GM23248 (cell line): ENCODE data around the gene CHMP3. TPM values are rescaled to one million over a fixed set of nuclear protein-coding genes. Genes with fewer than 3 reads are reported as not detected.

Experiments used
- DNase-seq: peaks from one replicate; pipeline ENCODE4 v3.0.0-alpha.2; 2015
- H2AFZ ChIP-seq: fragments of 200-600 bp; sonication (generic); 2 replicates; pipeline ENCODE4 v1.6.1; 2016; ENCODE audit warnings: antibody characterized with exemption
- H3F3A ChIP-seq: fragments of 200-600 bp; sonication (generic); 2 replicates; pipeline ENCODE4 v1.6.1; 2016; ENCODE audit warnings: mild to moderate bottlenecking, antibody characterized with exemption, mixed run types; ENCODE audit not compliant: insufficient read depth
- H3K27ac ChIP-seq: fragments of 200-600 bp; sonication (generic); 2 replicates; pipeline ENCODE4 v1.5.1; 2016; ENCODE audit warnings: mild to moderate bottlenecking
- H3K27me3 ChIP-seq: fragments of 200-600 bp; sonication (generic); replicated peaks from 2 replicates; pipeline ENCODE4 v1.6.1; 2016; ENCODE audit warnings: mild to moderate bottlenecking; ENCODE audit not compliant: insufficient read depth
- H3K36me3 ChIP-seq: fragments of 200-600 bp; sonication (generic); 2 replicates; pipeline ENCODE4 v1.6.1; 2016; ENCODE audit warnings: low read depth, mild to moderate bottlenecking
- H3K4me1 ChIP-seq: fragments of 200-600 bp; sonication (generic); 2 replicates; pipeline ENCODE4 v1.6.1; 2016; ENCODE audit warnings: mild to moderate bottlenecking; ENCODE audit not compliant: insufficient read depth
- H3K4me2 ChIP-seq: fragments of 200-600 bp; sonication (generic); one replicate; pipeline ENCODE4 v1.6.1; 2016; ENCODE audit warnings: mild to moderate bottlenecking; ENCODE audit not compliant: unreplicated experiment
- H3K4me3 ChIP-seq: fragments of 200-600 bp; sonication (generic); 2 replicates; pipeline ENCODE4 v1.5.1; 2016; ENCODE audit warnings: mild to moderate bottlenecking
- H3K79me2 ChIP-seq: fragments of 200-600 bp; sonication (generic); 2 replicates; pipeline ENCODE4 v1.6.1; 2016; ENCODE audit warnings: mild to moderate bottlenecking; ENCODE audit not compliant: insufficient read depth
- H3K9ac ChIP-seq: fragments of 200-600 bp; sonication (generic); 2 replicates; pipeline ENCODE4 v1.6.1; 2016; ENCODE audit warnings: mild to moderate bottlenecking
- H3K9me2 ChIP-seq: fragments of 200-600 bp; sonication (generic); 2 replicates; pipeline ENCODE4 v1.6.1; 2016; ENCODE audit warnings: mixed run types, mild to moderate bottlenecking, moderate library complexity; ENCODE audit not compliant: insufficient read depth
- H3K9me3 ChIP-seq: fragments of 200-600 bp; sonication (generic); one replicate; pipeline ENCODE4 v1.6.1; 2017; ENCODE audit warnings: low read depth
- H4K20me1 ChIP-seq: fragments of 200-600 bp; sonication (generic); 2 replicates; pipeline ENCODE4 v1.6.0; 2016; ENCODE audit not compliant: insufficient read depth
- EZH2 ChIP-seq: fragments of 200-600 bp; sonication (generic); IDR thresholded peaks from 2 replicates; pipeline ENCODE4 v1.6.1; 2018; ENCODE audit warnings: antibody characterized with exemption, mild to moderate bottlenecking; ENCODE audit not compliant: insufficient read depth, poor library complexity, severe bottlenecking
- EZH2phosphoT487 ChIP-seq: fragments of 200-600 bp; sonication (generic); IDR thresholded peaks from 2 replicates; pipeline ENCODE4 v1.6.1; 2018; ENCODE audit warnings: antibody characterized with exemption, moderate library complexity, mild to moderate bottlenecking, low read depth; ENCODE audit not compliant: insufficient read depth
- WGBS, 2 experiments: methylation state at CpG; one replicate each; pipeline ENCODE4 v1.1.6; 2015 to 2017; ENCODE audit warnings: low lambda C conversion rate in 2 of 2, low coverage in 1 of 2; ENCODE audit errors: missing lambda C conversion rate in 2 of 2; 5-methylcytosine and 5-hydroxymethylcytosine counted together
- in situ Hi-C: fragments of 300-500 bp; cut with MboI; formaldehyde crosslinking; loops from 2 replicates; pipeline ENCODE4 v1.15.0; 2020
- polyA plus RNA-seq: library from polyadenylated mRNA; unstranded; fragments of >200 nt; fragmentation: Nextera tagmentation; extraction: Ambion mirVana; gene quantifications from 2 replicates; pipeline ENCODE4 v1.2.1, GENCODE V29; 2016
- total RNA-seq: library from RNA; depleted of rRNA; stranded (reverse); fragments of >200 nt; shearing (Covaris generic); gene quantifications from 2 replicates; pipeline ENCODE4 v1.2.3, GENCODE V29; 2014; rRNA removed

CHMP3 gene
- total RNA-seq (71.5 and 81.2 TPM in 2 replicates), polyA plus RNA-seq (74.5 and 90.1 TPM in 2 replicates)

DNA sequence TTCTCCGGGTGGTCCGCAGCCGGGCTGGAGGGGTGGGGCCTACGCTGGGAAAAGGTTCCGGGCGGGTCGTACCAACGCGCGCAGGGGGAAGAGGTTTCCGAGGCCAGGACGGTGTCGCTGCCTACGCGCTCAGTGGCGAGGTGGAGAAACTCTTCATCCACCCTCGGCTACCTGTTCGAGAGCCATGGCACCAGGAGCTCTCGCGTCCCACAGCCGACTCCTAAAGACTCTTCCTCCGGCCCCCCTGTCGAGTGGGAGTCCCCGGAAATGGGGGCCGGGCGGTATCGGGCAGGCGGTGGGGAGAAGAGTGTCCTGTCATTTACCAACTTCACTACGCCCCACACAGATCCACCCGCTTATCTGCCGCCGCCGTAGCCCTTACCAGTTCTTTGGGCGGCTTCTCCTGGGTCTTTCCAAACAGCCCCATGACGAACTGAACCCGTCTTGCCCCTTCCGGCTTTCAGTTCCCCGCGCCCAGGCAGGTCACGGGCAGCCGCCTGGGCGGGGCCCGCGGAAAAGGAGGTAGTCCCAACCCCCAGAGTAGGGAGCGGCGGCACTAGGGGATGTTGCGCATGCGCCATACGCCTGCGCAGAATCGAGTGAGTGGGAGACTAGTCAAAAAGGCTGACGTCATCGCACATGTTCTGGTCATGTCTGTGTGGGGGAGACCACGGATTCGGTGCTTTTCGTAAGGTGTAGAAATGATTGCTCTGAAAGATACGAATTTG, at the start of gene CHMP3:
Gene CHMP3 (minus strand): TSS at position 522 of the 728 bp plus-strand sequence. CDS start 95 bp downstream, at position 427.
- Histone ChIP-seq H3K4me3 (peak within 1 kb of the TSS; percentile 87), H3K4me1 (peaks cover 17% of the 10 kb centered on the region), H4K20me1 (no peaks in the 10 kb centered on the region), H3F3A (peaks cover 4% of the 10 kb centered on the region; the same call in 1 of the 2 replicates), H3K27ac (peak within 1 kb of the TSS; percentile 94), H3K4me2 (peak within 1 kb of the TSS; percentile 79), H3K9ac (peak within 1 kb of the TSS; percentile 94), H3K36me3 (no peaks in the 10 kb centered on the region), H3K27me3 (no peaks in the 10 kb centered on the region), H3K79me2 (peaks cover 46% of the 10 kb centered on the region), H3K9me3 (no peaks in the 10 kb centered on the region), H3K9me2 (no peaks in the 10 kb centered on the region), H2AFZ (peak within 1 kb of the TSS; percentile 92)
- in situ Hi-C loops, result no loop called here
- 1% methylated on average over 46 to 55 of the region's 57 CpGs for WGBS, 2 experiments
- peak; percentile 99 for DNase-seq
- TF ChIP-seq EZH2 (no peak), EZH2phosphoT487 (no peak)

- Histone ChIP-seq H3K27ac (no peak overlapping the region), H2AFZ (no peak overlapping the region), H3K4me2 (no peak overlapping the region), H3K9me3 (no peaks in the 10 kb centered on the region), H3K9me2 (no peaks in the 10 kb centered on the region), H3K36me3 (peaks cover 31% of the 10 kb centered on the region), H3K27me3 (no peaks in the 10 kb centered on the region), H3K4me3 (no peak overlapping the region), H3K79me2 (peaks cover 4% of the 10 kb centered on the region), H3K9ac (no peak overlapping the region), H3F3A (no peaks in the 10 kb centered on the region), H4K20me1 (no peaks in the 10 kb centered on the region), H3K4me1 (no peaks in the 10 kb centered on the region)
- in situ Hi-C loops, result no loop called here
- no peak for DNase-seq
- TF ChIP-seq EZH2phosphoT487 (no peak), EZH2 (no peak)
- WGBS, 2 experiments, result 97 to 100% methylated on average over 1 of the region's 1 CpG
Observed at GRCh38 chr2:86610871-86611270, 47.6 kb upstream of the CHMP3 start.

- H3F3A ChIP-seq, result no peaks in the 10 kb centered on the region
- H3K27me3 ChIP-seq, result no peaks in the 10 kb centered on the region
- no peaks in the 10 kb centered on the region for H4K20me1 ChIP-seq
- H3K4me2 ChIP-seq, result no peak overlapping the region
- no peaks in the 10 kb centered on the region for H3K9me2 ChIP-seq
- in situ Hi-C loops, result no loop called here
- no peaks in the 10 kb centered on the region for H3K9me3 ChIP-seq
- H2AFZ ChIP-seq, result no peak overlapping the region
- no peaks in the 10 kb centered on the region for H3K4me1 ChIP-seq
- no peak overlapping the region for H3K4me3 ChIP-seq
- no peaks in the 10 kb centered on the region for H3K79me2 ChIP-seq
- no peak overlapping the region for H3K27ac ChIP-seq
- no peak overlapping the region for H3K9ac ChIP-seq
- no peak for DNase-seq
- 88 to 90% methylated on average over 2 of the region's 2 CpGs for WGBS, 2 experiments
- TF ChIP-seq EZH2, result no peak
- no peak for TF ChIP-seq EZH2phosphoT487
- peaks cover 37% of the 10 kb centered on the region; the same call in 1 of the 2 replicates for H3K36me3 ChIP-seq
Observed at GRCh38 chr2:86608832-86609410, 45.7 kb upstream of the CHMP3 start.

DNA sequence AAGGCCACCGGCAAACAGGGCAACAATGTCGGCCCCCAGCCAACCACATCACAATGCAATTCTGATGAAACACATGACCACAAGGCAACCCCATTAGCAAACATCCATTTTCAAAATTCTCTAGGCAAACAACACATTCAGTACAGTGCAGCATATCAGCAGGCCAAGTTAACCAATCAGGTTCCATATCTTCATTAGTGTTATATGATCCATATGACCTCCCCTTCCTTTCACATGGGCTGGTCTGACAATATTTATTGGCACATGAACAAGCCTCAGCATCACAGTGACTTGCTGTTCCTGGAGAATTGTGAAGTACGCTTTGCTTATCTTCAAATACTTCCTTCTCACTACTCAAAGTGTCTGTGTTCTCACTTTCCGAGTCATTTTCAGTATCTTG, 40.7 kb upstream of the CHMP3 start:
- Histone ChIP-seq H3K4me3 (no peak overlapping the region), H3K36me3 (peaks cover 24% of the 10 kb centered on the region; the same call in 1 of the 2 replicates), H3K4me1 (no peaks in the 10 kb centered on the region), H4K20me1 (no peaks in the 10 kb centered on the region), H3K9me2 (no peaks in the 10 kb centered on the region), H3K27ac (no peak overlapping the region), H3K79me2 (no peaks in the 10 kb centered on the region), H3K9ac (no peak overlapping the region), H3F3A (no peaks in the 10 kb centered on the region), H3K4me2 (no peak overlapping the region), H2AFZ (no peak overlapping the region), H3K27me3 (no peaks in the 10 kb centered on the region), H3K9me3 (no peaks in the 10 kb centered on the region)
- DNase-seq, result no peak
- in situ Hi-C loops, result no loop called here
- WGBS, 2 experiments, result 72 to 73% methylated on average over 4 of the region's 4 CpGs
- TF ChIP-seq EZH2 (no peak), EZH2phosphoT487 (no peak)
